Measurements from ENCODE around the gene MBNL2.

- TF ChIP-seq NBN (IDR thresholded peaks at IDR 0.05): no peak
- TF ChIP-seq, protein P1, sequence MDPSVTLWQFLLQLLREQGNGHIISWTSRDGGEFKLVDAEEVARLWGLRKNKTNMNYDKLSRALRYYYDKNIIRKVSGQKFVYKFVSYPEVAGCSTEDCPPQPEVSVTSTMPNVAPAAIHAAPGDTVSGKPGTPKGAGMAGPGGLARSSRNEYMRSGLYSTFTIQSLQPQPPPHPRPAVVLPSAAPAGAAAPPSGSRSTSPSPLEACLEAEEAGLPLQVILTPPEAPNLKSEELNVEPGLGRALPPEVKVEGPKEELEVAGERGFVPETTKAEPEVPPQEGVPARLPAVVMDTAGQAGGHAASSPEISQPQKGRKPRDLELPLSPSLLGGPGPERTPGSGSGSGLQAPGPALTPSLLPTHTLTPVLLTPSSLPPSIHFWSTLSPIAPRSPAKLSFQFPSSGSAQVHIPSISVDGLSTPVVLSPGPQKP (IDR thresholded peaks at IDR 0.05; ENCODE audit: low read depth, low read length): no peak
- TF ChIP-seq ZZZ3 (IDR thresholded peaks at IDR 0.05; ENCODE audit: control insufficient read depth, insufficient read length, low read depth): no peak
- TF ChIP-seq HDGF (IDR thresholded peaks at IDR 0.05): no peak
- TF ChIP-seq SMC3 (IDR thresholded peaks at IDR 0.05; ENCODE audit: borderline replicate concordance, low read length): no peak
- TF ChIP-seq JUND (IDR thresholded peaks at IDR 0.05; ENCODE audit: low read depth, low read length): no peak
- TF ChIP-seq POLR2AphosphoS5 (IDR thresholded peaks at IDR 0.05; ENCODE audit: low read length): no peak
- no peak for TF ChIP-seq BRCA1 (IDR thresholded peaks at IDR 0.05; ENCODE audit: low read depth, low read length)
- no peak for TF ChIP-seq CTCF (IDR thresholded peaks at IDR 0.05 in 2 of 3, conservative IDR thresholded peaks at IDR 0.05 in 1 of 3; ENCODE audit: control insufficient read depth in 2 of 3, extremely low read depth in 1 of 3, insufficient read depth in 1 of 3, low read depth in 3 of 3, low read length in 3 of 3)
- no peak for TF ChIP-seq MXI1 (IDR thresholded peaks at IDR 0.05; ENCODE audit: low read depth, low read length)
- TF ChIP-seq NR2C2 (IDR thresholded peaks at IDR 0.05; ENCODE audit: borderline replicate concordance, control insufficient read depth, insufficient read length, low read depth): no peak
- TF ChIP-seq TAF1 (IDR thresholded peaks at IDR 0.05; ENCODE audit: borderline replicate concordance, low read depth, low read length): no peak
- TF ChIP-seq JUNB (IDR thresholded peaks at IDR 0.05): no peak
- TF ChIP-seq EGR1 (IDR thresholded peaks at IDR 0.05; ENCODE audit: borderline replicate concordance in 1 of 2, low read depth in 2 of 2, low read length in 2 of 2): no peak
Measured at GRCh38 chr13:97269603-97270002, 47.5 kb downstream of the MBNL2 start.

Data from GM12878 (cell line).